ENCODE measurements around the gene EPHA3.

GRCh38 chr3:89312141-89312540 lies 204.7 kb downstream of the EPHA3 start:
- TF ChIP-seq CTCF (IDR thresholded peaks at IDR 0.05; ENCODE audit: poor library complexity, severe bottlenecking) (no peak), RAD21 (conservative IDR thresholded peaks at IDR 0.05) (no peak), EZH2 (IDR thresholded peaks at IDR 0.05; ENCODE audit: borderline replicate concordance, insufficient read depth, low read length, poor library complexity, severe bottlenecking) (no peak), EP300 (conservative IDR thresholded peaks at IDR 0.05; ENCODE audit: poor library complexity, severe bottlenecking) (no peak), POLR2AphosphoS5 (IDR thresholded peaks at IDR 0.05) (no peak), REST (IDR thresholded peaks at IDR 0.05; ENCODE audit: borderline replicate concordance) (no peak), MXI1 (conservative IDR thresholded peaks at IDR 0.05; ENCODE audit: poor library complexity, severe bottlenecking) (no peak), TAF1 (IDR thresholded peaks at IDR 0.05; ENCODE audit: low read depth) (no peak)
